GM06990 (cell line): ENCODE measurements around the gene FOXF1.

ENCODE experiments used
- DNase-seq: peaks from one replicate; pipeline ENCODE4 v3.0.0-alpha.2; 2011; ENCODE audit not compliant: insufficient read length; ENCODE audit errors: extremely low read depth
- H3K27me3 ChIP-seq: replicated peaks from 2 replicates; pipeline ENCODE4 v1.6.0; 2011; ENCODE audit warnings: low read length; ENCODE audit not compliant: control insufficient read depth, insufficient read depth
- H3K36me3 ChIP-seq: 2 replicates; pipeline ENCODE4 v1.5.1; 2011; ENCODE audit warnings: low read length; ENCODE audit not compliant: control insufficient read depth, insufficient read depth
- H3K4me3 ChIP-seq: replicated peaks from 2 replicates; pipeline ENCODE4 v1.5.1; 2011; ENCODE audit warnings: low read depth, mild to moderate bottlenecking, control low read depth, low read length
- TF ChIP-seq, protein P1 (sequence below): IDR thresholded peaks from 2 replicates; pipeline ENCODE4 v1.5.1; 2011; ENCODE audit warnings: low read length, control low read depth, mild to moderate bottlenecking, inconsistent platforms; ENCODE audit not compliant: insufficient read depth, poor library complexity, severe bottlenecking

The FOXF1 gene

DNA sequence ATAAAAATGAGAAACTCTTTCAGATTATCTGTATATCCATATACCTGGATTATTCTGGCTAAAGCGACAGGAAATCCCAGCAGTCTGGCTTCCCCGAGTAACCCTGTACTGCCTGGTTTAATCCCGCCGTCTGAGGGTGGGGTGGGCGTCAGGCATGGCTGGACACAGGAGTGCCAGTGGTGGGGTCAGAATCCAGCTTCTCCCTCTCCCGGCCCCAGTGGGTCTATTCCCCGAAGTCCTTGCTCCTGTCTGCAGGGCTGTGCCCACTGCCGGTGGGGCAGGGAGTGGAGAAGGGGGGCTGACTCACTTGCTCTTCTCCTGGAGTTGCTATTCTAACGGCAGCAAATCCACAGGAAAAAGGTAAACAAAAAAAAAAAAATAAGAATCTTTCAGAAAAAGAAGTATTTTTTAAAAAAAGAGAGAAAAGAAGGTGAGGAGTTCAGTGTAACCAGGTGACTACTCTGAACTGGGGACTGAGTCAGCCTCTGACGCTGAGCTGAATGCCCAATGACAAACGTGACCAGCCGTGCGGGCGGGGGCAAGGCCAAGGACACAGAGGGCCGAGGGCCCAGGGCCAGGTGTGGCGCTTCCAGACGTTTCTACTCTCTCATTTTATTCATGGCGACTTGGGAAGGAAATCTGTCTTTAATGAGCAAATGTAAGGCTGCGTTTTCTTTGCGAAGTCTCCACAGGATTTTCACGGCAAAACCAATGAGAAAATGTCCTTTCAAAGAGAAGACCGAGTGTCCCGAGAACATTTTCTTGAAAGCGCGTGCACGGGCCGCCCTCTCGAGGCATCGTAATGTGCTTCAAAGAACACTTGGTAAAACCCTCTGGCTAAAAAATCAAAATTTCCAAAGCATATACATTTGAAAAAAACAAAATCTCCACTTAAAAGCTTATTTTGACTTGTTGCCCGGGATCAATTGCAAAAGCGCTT lies 20.2 kb downstream of the FOXF1 start:
- no peak overlapping the region for H3K4me3 ChIP-seq
- TF ChIP-seq, protein P1, sequence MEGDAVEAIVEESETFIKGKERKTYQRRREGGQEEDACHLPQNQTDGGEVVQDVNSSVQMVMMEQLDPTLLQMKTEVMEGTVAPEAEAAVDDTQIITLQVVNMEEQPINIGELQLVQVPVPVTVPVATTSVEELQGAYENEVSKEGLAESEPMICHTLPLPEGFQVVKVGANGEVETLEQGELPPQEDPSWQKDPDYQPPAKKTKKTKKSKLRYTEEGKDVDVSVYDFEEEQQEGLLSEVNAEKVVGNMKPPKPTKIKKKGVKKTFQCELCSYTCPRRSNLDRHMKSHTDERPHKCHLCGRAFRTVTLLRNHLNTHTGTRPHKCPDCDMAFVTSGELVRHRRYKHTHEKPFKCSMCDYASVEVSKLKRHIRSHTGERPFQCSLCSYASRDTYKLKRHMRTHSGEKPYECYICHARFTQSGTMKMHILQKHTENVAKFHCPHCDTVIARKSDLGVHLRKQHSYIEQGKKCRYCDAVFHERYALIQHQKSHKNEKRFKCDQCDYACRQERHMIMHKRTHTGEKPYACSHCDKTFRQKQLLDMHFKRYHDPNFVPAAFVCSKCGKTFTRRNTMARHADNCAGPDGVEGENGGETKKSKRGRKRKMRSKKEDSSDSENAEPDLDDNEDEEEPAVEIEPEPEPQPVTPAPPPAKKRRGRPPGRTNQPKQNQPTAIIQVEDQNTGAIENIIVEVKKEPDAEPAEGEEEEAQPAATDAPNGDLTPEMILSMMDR = no peak
- no peak for DNase-seq
- no peaks in the 10 kb centered on the region for H3K27me3 ChIP-seq
- peaks cover 2% of the 10 kb centered on the region; the same call in 1 of the 2 replicates for H3K36me3 ChIP-seq

DNA sequence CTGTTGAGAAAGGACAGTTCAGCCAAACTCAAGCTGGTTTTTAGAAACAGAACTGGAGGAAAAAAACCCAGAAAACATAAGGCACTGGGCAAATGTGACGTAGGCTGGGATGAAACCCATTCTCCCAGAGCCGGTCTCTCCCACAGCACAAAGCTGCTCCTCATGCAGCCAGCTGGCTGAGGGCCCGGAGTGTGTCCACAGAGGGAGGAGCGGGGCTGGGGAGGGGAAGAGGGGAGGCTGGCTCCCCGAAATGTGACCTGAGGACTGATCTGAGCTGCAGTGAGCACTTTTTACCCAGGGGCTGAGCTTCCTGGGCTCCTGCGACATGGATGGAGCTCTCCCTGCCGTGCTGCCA lies 20.8 kb downstream of the FOXF1 start:
- no peaks in the 10 kb centered on the region for H3K27me3 ChIP-seq
- TF ChIP-seq, protein P1 = no peak
- H3K4me3 ChIP-seq = no peak overlapping the region
- H3K36me3 ChIP-seq = peaks cover 2% of the 10 kb centered on the region; the same call in 1 of the 2 replicates
- no peak for DNase-seq

DNA sequence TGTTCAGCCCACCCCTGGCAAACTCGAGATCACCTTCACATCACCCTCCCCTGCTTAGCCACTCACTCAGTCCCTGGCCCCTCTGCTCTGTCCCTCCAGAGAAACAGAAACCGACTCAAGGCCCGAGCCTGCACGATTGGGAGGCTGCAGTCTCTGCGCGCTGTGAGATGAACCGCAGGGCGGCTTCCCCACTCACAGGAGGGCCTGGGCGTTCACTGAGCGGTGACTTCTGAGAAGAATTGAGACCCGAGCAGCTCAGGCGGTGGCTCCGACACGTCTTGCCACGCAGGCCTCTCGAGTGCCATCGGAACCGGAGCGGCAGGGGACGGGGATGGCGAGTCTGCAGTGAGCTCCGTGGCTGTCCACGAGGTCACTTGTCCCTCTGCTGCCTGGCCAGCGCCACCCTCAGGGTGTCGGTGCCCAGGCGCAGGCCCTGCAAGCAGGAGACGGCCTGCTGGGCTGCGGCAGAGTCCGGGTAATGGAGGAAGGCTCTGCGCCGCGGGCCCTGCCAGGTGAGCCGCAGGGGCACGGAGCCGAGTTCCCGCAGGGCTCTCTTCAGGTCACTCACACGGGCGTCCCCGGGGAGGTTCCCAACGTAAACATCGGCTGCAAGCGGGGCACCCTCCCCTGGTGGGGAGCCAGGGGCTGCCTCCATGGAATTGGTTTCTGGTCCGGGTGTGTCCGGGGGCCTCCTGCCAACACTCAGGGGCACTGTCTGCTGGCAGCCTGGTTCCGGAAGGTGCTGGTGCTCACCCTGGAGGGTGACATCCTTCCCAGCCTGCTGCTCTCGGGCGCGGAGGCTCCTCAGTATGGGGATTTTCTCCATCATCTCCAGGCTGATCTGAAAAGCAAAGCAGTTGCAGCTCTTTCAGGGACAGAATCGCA lies 21.6 kb downstream of the FOXF1 start:
- Histone ChIP-seq H3K27me3 (no peaks in the 10 kb centered on the region), H3K36me3 (peaks cover 2% of the 10 kb centered on the region; the same call in 1 of the 2 replicates), H3K4me3 (no peak overlapping the region)
- no peak for DNase-seq
- TF ChIP-seq, protein P1 = no peak

DNA sequence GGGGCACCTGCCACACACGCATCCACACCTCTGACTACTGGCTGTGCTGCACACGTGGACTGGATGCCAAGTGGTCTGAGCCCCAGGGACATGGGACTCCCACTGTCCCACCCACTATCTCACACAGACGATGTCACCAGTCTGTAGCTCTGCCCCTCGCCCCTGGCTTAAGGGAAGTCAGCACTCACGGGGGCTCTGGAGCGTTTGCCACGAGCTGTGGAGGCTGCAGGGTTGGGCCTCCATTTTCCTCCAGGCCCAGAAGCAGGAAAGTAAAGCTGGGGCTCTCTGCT lies 22.1 kb downstream of the FOXF1 start:
- TF ChIP-seq, protein P1 = no peak
- no peak for DNase-seq
- Histone ChIP-seq H3K36me3 (peaks cover 2% of the 10 kb centered on the region; the same call in 1 of the 2 replicates), H3K27me3 (no peaks in the 10 kb centered on the region), H3K4me3 (no peak overlapping the region)

DNA sequence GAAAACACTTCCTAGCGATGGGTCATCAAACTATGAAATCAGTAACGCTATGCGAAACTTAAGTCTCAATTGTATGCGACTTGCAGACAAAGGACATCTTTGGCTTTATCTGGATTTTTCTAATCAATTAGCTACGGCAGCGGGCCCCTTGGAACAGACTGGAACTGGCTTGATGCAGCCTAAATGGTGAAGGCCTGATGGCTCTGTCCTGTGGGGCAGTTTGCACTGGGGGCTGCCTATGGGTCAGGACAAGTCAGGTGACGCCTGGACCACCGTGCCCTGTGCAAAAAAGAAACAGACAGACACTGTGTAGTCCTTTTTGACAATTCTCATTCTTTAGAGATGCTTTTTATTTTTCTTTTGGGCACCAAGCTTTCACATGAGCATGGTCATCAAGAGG lies 22.7 kb downstream of the FOXF1 start:
- no peak for DNase-seq
- Histone ChIP-seq H3K27me3 (no peaks in the 10 kb centered on the region), H3K36me3 (peaks cover 6% of the 10 kb centered on the region), H3K4me3 (no peak overlapping the region)
- TF ChIP-seq, protein P1 = no peak
